ENCODE results near the gene RND2.

The RND2 gene

DNA sequence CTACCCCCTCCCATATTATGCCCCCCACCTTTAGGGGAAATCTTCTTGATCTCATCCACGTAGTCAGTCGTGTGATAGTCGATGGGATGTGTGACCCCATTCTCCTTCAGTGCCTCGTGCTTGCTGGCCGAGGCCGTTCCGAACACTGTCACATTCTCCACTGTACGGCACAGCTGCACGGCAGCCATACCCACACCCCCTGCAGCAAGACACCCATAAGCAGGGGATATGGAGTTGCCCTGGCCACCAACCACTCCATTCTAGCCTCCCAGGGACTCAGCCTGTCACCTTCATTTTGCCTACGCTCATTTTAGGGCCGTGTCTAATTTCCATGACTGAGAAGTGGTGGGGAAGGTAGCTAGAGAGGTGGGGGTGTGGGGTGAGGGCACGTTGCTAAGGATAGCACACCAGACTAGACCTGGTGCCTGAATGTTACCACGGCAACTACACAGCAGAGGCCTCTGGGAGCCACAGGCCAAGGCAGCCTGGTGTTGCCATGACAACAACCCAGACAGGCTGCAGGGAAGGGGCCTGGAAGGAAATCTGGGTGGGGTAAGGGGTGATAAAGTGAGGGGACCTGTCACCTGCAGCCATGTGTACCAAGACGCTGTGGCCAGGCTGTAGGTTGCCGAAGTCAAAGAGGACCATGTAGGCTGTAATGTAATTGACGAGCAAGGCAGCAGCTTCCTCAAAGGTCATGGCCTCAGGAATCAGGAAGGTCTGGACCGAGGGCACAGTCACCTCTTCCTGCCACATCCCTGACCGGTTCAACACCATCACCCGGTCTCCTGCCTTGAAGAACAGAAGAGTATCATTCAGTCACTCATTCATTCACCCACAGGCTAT, 6.8 kb upstream of the RND2 start:
- Histone ChIP-seq H2AFZ (ENCODE audit: low read depth, low read length) (no peak overlapping the region), H3K36me3 (ENCODE audit: insufficient read depth, low read length) (peaks cover 11% of the 10 kb centered on the region), H4K20me1 (ENCODE audit: insufficient read depth, low read length) (no peaks in the 10 kb centered on the region), H3K9ac (ENCODE audit: low read depth, low read length) (no peak overlapping the region), H3K79me2 (ENCODE audit: insufficient read depth, low read length) (no peaks in the 10 kb centered on the region), H3K9me3 (ENCODE audit: insufficient read depth, low read length, severe bottlenecking) (no peaks in the 10 kb centered on the region), H3K4me3 (ENCODE audit: low read depth in 1 of 2, low read length in 2 of 2) (no peak overlapping the region), H3K27me3 (ENCODE audit: insufficient read depth, low read length, poor library complexity) (peaks cover 6% of the 10 kb centered on the region), H3K4me1 (ENCODE audit: insufficient read depth, low read length) (peaks cover 20% of the 10 kb centered on the region), H3K4me2 (ENCODE audit: insufficient read depth, low read length) (no peak overlapping the region), H3K27ac (ENCODE audit: low read length) (no peak overlapping the region)
- peak; percentile 43 for DNase-seq
- ATAC-seq (ENCODE audit: insufficient read depth, low read depth), result 0 out of 3 replicates have a peak, but pooled peaks have one; percentile 22
- TF ChIP-seq, protein P1, sequence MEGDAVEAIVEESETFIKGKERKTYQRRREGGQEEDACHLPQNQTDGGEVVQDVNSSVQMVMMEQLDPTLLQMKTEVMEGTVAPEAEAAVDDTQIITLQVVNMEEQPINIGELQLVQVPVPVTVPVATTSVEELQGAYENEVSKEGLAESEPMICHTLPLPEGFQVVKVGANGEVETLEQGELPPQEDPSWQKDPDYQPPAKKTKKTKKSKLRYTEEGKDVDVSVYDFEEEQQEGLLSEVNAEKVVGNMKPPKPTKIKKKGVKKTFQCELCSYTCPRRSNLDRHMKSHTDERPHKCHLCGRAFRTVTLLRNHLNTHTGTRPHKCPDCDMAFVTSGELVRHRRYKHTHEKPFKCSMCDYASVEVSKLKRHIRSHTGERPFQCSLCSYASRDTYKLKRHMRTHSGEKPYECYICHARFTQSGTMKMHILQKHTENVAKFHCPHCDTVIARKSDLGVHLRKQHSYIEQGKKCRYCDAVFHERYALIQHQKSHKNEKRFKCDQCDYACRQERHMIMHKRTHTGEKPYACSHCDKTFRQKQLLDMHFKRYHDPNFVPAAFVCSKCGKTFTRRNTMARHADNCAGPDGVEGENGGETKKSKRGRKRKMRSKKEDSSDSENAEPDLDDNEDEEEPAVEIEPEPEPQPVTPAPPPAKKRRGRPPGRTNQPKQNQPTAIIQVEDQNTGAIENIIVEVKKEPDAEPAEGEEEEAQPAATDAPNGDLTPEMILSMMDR (IDR thresholded peaks at IDR 0.05; ENCODE audit: borderline replicate concordance, extremely low read depth, low read length, poor library complexity, severe bottlenecking), result no peak
- no peak for TF ChIP-seq EZH2 (IDR thresholded peaks at IDR 0.05; ENCODE audit: borderline replicate concordance, low read depth, low read length, severe bottlenecking)

DNA sequence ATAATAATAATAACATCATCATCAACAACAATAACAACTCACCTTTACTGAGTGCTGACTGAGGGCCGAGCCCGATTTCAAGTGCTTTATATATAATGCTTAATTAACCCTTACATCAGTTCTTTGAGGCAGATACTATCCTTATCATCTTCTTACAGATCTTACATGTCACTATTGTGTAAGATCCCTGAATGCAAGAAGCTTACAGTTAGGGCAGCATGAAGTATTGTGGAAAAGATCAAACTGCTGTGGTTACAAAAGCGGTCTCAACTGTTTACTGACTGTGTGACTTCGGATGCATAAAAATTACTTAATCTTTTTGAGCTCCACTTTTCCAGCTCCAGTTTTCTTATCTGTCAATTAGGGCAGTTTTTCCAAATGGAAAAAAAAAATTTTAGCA, 6.1 kb upstream of the RND2 start:
- ATAC-seq (ENCODE audit: insufficient read depth, low read depth) (no peak), DNase-seq (no peak)
- no peaks in the 10 kb centered on the region for H3K9me3 ChIP-seq (ENCODE audit: insufficient read depth, low read length, severe bottlenecking)
- H3K4me1 ChIP-seq (ENCODE audit: insufficient read depth, low read length), result peaks cover 20% of the 10 kb centered on the region
- H3K36me3 ChIP-seq (ENCODE audit: insufficient read depth, low read length), result peaks cover 5% of the 10 kb centered on the region; the same call in 1 of the 2 replicates
- H3K4me2 ChIP-seq (ENCODE audit: insufficient read depth, low read length), result no peak overlapping the region
- H3K4me3 ChIP-seq (ENCODE audit: low read depth in 1 of 2, low read length in 2 of 2), result no peak overlapping the region
- no peak overlapping the region for H3K9ac ChIP-seq (ENCODE audit: low read depth, low read length)
- peaks cover 6% of the 10 kb centered on the region for H3K27me3 ChIP-seq (ENCODE audit: insufficient read depth, low read length, poor library complexity)
- H2AFZ ChIP-seq (ENCODE audit: low read depth, low read length), result no peak overlapping the region
- H3K79me2 ChIP-seq (ENCODE audit: insufficient read depth, low read length), result no peaks in the 10 kb centered on the region
- H3K27ac ChIP-seq (ENCODE audit: low read length), result no peak overlapping the region
- no peaks in the 10 kb centered on the region for H4K20me1 ChIP-seq (ENCODE audit: insufficient read depth, low read length)
- no peak for TF ChIP-seq EZH2 (IDR thresholded peaks at IDR 0.05; ENCODE audit: borderline replicate concordance, low read depth, low read length, severe bottlenecking)
- TF ChIP-seq, protein P1 (IDR thresholded peaks at IDR 0.05; ENCODE audit: borderline replicate concordance, extremely low read depth, low read length, poor library complexity, severe bottlenecking), result no peak

DNA sequence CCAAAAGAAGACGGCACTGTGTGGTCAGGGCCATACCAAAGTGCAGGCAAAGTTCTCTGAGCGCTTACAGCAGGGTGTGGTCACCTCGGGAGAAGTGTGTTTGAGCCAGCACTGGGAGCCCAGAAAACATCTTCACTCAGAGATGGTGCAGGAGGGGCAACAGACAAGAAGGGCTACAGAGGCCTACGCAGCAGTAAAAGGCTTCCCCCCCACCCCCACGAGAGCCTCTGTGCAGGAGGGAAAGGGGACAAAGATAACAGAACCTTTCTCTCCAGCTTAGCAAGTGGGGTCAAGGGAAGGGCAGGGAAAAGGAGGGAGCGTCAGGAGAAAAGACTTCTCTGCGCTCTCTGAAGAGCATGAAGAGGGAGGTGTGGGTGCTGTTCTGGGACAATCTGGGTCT, 5.6 kb upstream of the RND2 start:
- no peaks in the 10 kb centered on the region for H4K20me1 ChIP-seq (ENCODE audit: insufficient read depth, low read length)
- peaks cover 5% of the 10 kb centered on the region; the same call in 1 of the 2 replicates for H3K36me3 ChIP-seq (ENCODE audit: insufficient read depth, low read length)
- H3K4me1 ChIP-seq (ENCODE audit: insufficient read depth, low read length), result peaks cover 23% of the 10 kb centered on the region
- H3K79me2 ChIP-seq (ENCODE audit: insufficient read depth, low read length), result no peaks in the 10 kb centered on the region
- H3K4me3 ChIP-seq (ENCODE audit: low read depth in 1 of 2, low read length in 2 of 2), result no peak overlapping the region
- H2AFZ ChIP-seq (ENCODE audit: low read depth, low read length), result no peak overlapping the region
- H3K27ac ChIP-seq (ENCODE audit: low read length), result no peak overlapping the region
- H3K27me3 ChIP-seq (ENCODE audit: insufficient read depth, low read length, poor library complexity), result peaks cover 6% of the 10 kb centered on the region
- no peak for ATAC-seq (ENCODE audit: insufficient read depth, low read depth)
- H3K9me3 ChIP-seq (ENCODE audit: insufficient read depth, low read length, severe bottlenecking), result no peaks in the 10 kb centered on the region
- no peak for DNase-seq
- TF ChIP-seq, protein P1 (IDR thresholded peaks at IDR 0.05; ENCODE audit: borderline replicate concordance, extremely low read depth, low read length, poor library complexity, severe bottlenecking), result no peak
- TF ChIP-seq EZH2 (IDR thresholded peaks at IDR 0.05; ENCODE audit: borderline replicate concordance, low read depth, low read length, severe bottlenecking), result no peak
- no peak overlapping the region for H3K4me2 ChIP-seq (ENCODE audit: insufficient read depth, low read length)
- no peak overlapping the region for H3K9ac ChIP-seq (ENCODE audit: low read depth, low read length)

Measured in DND-41 (cell line).